Right ventricle myocardium superior (tissue), 1 donor: ENCODE data around the gene OTOG. TPM values are rescaled to one million over a fixed set of nuclear protein-coding genes. Genes with fewer than 3 reads are reported as not detected.

Experiments
- ATAC-seq: fragments of 200-7000 bp; cut with Tn5 transposase; one replicate; pipeline ENCODE4 v1.9.1; 2020; ENCODE audit warnings: mild to moderate bottlenecking; ENCODE audit not compliant: poor library complexity
- DNase-seq: peaks from one replicate; pipeline ENCODE4 v3.0.0-alpha.2; 2020
- intact Hi-C: fragments of 100-400 bp; cut with DNase I; formaldehyde crosslinking; loops from one replicate; pipeline ENCODE4 v1.11.2; 2022
- long read RNA-seq: library from polyadenylated mRNA; unstranded; transcript quantifications from one replicate; pipeline ENCODE4 v2.0.0, GENCODE V29; 2021
- total RNA-seq: library from RNA; stranded (reverse); fragmentation: NEBNext Ultra II Directional; extraction: Animal tissue kit (Norgen Biotek cat#: 25700); gene quantifications from one replicate; pipeline ENCODE4 v1.2.1, GENCODE V29; 2021
- donor health status: DM: no; HTN: yes; CAD: no; lungs with severe emphysema.

OTOG gene
- not detected for total RNA-seq
- long read RNA-seq = 0 reads

GRCh38 chr11:17547051-17547577 is at the start of gene OTOG:
Gene OTOG (plus strand): TSS chr11:17547259. CDS start chr11:17547373, 114 bp downstream.
- DNase-seq (no peak), ATAC-seq (no peak)
- intact Hi-C loops = no loop called here

- DNase-seq (peak; percentile 20), ATAC-seq (no peak)
- intact Hi-C loops = no loop called here
These were observed 49.0 kb upstream of the OTOG start for GRCh38 chr11:17498058-17498457.

GRCh38 chr11:17498475-17498874 is 48.6 kb upstream of the OTOG start:
- ATAC-seq (no peak), DNase-seq (peak; percentile 6)
- intact Hi-C loops = no loop called here

- intact Hi-C loops = loop anchor here (5.0 kb wide), 1 partner anchor 268 kb away; no protein-coding TSS in a partner anchor
- no peak for ATAC-seq
- no peak for DNase-seq
These were observed 46.4 kb upstream of the OTOG start for GRCh38 chr11:17500673-17501072.

- no peak for ATAC-seq
- intact Hi-C loops = loop anchor here (5.0 kb wide), 1 partner anchor 270 kb away; no protein-coding TSS in a partner anchor
- DNase-seq = no peak
These were observed 44.4 kb upstream of the OTOG start for GRCh38 chr11:17502630-17503029.

- ATAC-seq (peak; percentile 85), DNase-seq (peak; percentile 87)
- intact Hi-C loops = loop anchor here (1.0 to 5.0 kb wide), 2 partner anchors 120 to 272 kb away; no protein-coding TSS in a partner anchor
These were observed 42.5 kb upstream of the OTOG start for GRCh38 chr11:17504330-17505107.

GRCh38 chr11:17505146-17505545 is 41.9 kb upstream of the OTOG start:
- intact Hi-C loops = no loop called here
- peak; percentile 23 for DNase-seq
- no peak for ATAC-seq

- DNase-seq (peak; percentile 14), ATAC-seq (no peak)
- intact Hi-C loops = no loop called here
These were observed 40.7 kb upstream of the OTOG start for GRCh38 chr11:17506314-17506713.

- ATAC-seq = no peak
- intact Hi-C loops = no loop called here
- peak; percentile 20 for DNase-seq
These were observed 40.1 kb upstream of the OTOG start for GRCh38 chr11:17506942-17507341.

GRCh38 chr11:17507773-17508172 is 39.3 kb upstream of the OTOG start:
- DNase-seq (no peak), ATAC-seq (no peak)
- intact Hi-C loops = no loop called here

- ATAC-seq (no peak), DNase-seq (peak; percentile 4)
- intact Hi-C loops = no loop called here
These were observed 38.8 kb upstream of the OTOG start for GRCh38 chr11:17508306-17508705.

- intact Hi-C loops = no loop called here
- ATAC-seq = no peak
- no peak for DNase-seq
These were observed 38.3 kb upstream of the OTOG start for GRCh38 chr11:17508791-17509190.

- intact Hi-C loops = no loop called here
- no peak for ATAC-seq
- no peak for DNase-seq
These were observed 36.4 kb upstream of the OTOG start for GRCh38 chr11:17510507-17511206.

GRCh38 chr11:17511571-17511970 is 35.5 kb upstream of the OTOG start:
- no peak for ATAC-seq
- intact Hi-C loops = no loop called here
- DNase-seq = peak; percentile 8

GRCh38 chr11:17512101-17512500 is 35.0 kb upstream of the OTOG start:
- peak; percentile 12 for DNase-seq
- no peak for ATAC-seq
- intact Hi-C loops = no loop called here

- no peak for DNase-seq
- intact Hi-C loops = no loop called here
- no peak for ATAC-seq
These were observed 33.2 kb upstream of the OTOG start for GRCh38 chr11:17513853-17514252.

- ATAC-seq (no peak), DNase-seq (no peak)
- intact Hi-C loops = no loop called here
These were observed 32.6 kb upstream of the OTOG start for GRCh38 chr11:17514476-17514875.

- DNase-seq = no peak
- intact Hi-C loops = no loop called here
- no peak for ATAC-seq
These were observed 31.4 kb upstream of the OTOG start for GRCh38 chr11:17515443-17516176.

- intact Hi-C loops = no loop called here
- no peak for ATAC-seq
- peak; percentile 20 for DNase-seq
These were observed 30.4 kb upstream of the OTOG start for GRCh38 chr11:17516551-17517150.
